GM18499 (cell line): Measurements from ENCODE around the gene TBP.
"Not testable (repeated sequence)": the region's sequence is repeated elsewhere in the genome, so short reads cannot be mapped to it uniquely, and the experiment has no call there.

Source experiments
- ATAC-seq: cut with Tn5 transposase; IDR thresholded peaks from one replicate; pipeline ENCODE4 v1.9.1; 2021; ENCODE audit warnings: moderate number of reproducible peaks; ENCODE audit not compliant: insufficient read depth, unreplicated experiment

Gene TBP

DNA sequence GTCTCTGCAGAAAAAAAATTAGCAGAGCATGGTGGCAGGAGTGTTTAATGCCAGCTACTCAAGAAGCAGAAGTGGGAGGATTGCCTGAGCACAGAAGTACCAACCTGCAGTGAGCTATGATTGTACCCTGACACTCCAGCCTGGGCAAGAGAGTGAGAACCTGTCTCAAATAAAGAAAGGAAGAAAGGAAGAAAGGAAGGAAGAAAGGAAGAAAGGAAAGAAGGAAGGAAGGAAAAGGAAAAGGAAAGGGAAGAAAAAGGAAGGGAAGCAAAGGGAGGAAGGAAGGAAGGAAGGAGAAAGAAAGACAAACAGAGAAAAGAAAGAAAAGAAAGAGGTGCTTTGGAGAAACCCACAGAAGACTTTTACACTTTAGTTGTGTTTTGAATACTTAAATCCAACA, 43.1 kb downstream of the TBP start:
- ATAC-seq = no peak

DNA sequence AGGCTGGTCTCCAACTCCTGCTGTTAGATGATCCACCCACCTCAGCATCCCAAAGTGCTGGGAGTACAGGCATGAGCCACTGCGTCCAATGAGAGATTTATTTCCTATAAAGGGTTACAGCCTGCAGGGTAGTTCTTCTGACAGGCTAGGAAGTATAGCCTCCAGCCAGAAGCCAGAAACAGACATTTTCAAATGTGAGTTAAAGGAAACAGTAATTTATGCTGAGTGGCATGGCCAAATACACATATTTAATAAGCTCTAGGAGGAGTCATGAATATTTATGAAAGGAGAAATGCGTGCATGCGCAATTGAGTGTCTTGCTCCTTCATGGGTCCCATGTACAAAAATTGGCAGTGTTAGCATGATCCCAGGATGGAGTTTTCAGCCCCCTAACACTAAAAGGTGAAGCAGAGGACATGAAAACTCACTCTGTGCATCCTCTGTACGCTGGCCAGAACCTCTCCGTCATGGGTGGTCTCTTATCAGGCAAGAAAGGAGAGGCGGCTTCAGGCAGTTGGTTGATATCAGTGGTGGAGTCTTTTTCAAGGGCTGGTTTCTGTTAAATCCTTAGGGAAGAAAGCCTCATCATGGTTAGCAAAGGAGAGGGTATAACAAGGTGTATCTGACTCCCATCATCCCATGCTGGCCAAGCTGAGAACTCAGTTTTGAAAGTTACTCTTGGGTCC, 51.5 kb downstream of the TBP start:
- ATAC-seq = no peak

- not testable (repeated sequence) for ATAC-seq
These were observed 55.1 kb downstream of the TBP start for GRCh38 chr6:170609225-170609624.

- not testable (repeated sequence) for ATAC-seq
These were observed 58.2 kb downstream of the TBP start for GRCh38 chr6:170612256-170612804.

DNA sequence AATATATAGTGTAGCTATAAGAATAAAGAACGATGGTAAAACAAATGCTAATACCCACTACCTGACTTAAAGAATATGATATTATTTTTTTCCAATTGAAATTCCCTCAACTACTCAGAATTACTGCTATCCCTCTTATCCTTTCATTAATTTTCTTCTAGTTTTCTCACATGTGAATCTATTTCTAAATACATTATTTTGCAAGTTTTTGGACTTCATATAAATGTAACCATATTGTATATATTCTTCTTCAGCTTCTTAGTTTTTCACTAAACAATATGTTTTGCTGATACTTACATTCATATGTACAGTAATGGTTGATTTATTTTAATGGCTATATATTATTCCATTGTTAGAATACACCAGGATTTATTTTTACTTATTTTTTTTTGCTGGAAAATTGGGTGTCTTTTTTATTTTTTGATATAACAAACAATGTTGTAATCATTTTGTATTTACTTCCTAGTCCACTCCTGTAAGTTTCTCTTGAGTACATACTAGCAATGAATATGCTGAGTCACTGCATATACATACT, 61.9 kb downstream of the TBP start:
- not testable (repeated sequence) for ATAC-seq
